K562 (cell line): ENCODE data around the gene RBAK. TPM values are rescaled to one million over a fixed set of nuclear protein-coding genes. Genes with fewer than 3 reads are reported as not detected.
A peak's percentile ranks its signal among the peaks of the same experiment; 100 is the strongest.

ENCODE experiments used
- HDAC1 ChIP-seq, 2 experiments: fragments of 450-650 bp; IDR thresholded peaks; 2 replicates each; pipeline ENCODE4 v1.6.1; 2016 to 2017; ENCODE audit warnings: inconsistent platforms in 1 of 2, mild to moderate bottlenecking in 1 of 2, moderate library complexity in 1 of 2
- ID3 ChIP-seq, 2 experiments: fragments of 250-450 bp in 1 of 2; fragments of 450-650 bp in 1 of 2; sonication (Bioruptor Pico) in 1 of 2; IDR thresholded peaks; 2 replicates each; pipeline versions ENCODE4 v1.6.1 to v1.8.0; 2016 to 2021; ENCODE audit warnings: mild to moderate bottlenecking in 2 of 2, moderate library complexity in 2 of 2, missing compliant biosample characterization in 1 of 2, missing genetic modification characterization in 1 of 2
- MITF ChIP-seq: IDR thresholded peaks from 2 replicates; pipeline ENCODE4 v1.6.1; 2014; ENCODE audit warnings: antibody characterized with exemption
- NKRF ChIP-seq: fragments of 450-650 bp; IDR thresholded peaks from 2 replicates; pipeline ENCODE4 v1.6.1; 2016; ENCODE audit warnings: borderline replicate concordance
- RBM22 ChIP-seq: fragments of 200-400 bp; formaldehyde crosslinking; IDR thresholded peaks from 2 replicates; pipeline ENCODE4 v1.6.1; 2018; ENCODE audit warnings: low read length, low read depth; ENCODE audit not compliant: poor library complexity, severe bottlenecking
- SFPQ ChIP-seq: fragments of 200-400 bp; formaldehyde crosslinking; IDR thresholded peaks from 2 replicates; pipeline ENCODE4 v1.6.1; 2017; ENCODE audit warnings: mild to moderate bottlenecking, low read depth, low read length, moderate library complexity
- TEAD2 ChIP-seq: fragments of 450-650 bp; IDR thresholded peaks from 2 replicates; pipeline ENCODE4 v1.6.1; 2016; ENCODE audit warnings: missing genetic modification characterization, control low read depth, missing compliant biosample characterization
- WHSC1 ChIP-seq: IDR thresholded peaks from one replicate; pipeline ENCODE4 v1.6.1; 2012; ENCODE audit warnings: low read length, control low read depth, inconsistent platforms
- ZBTB1 ChIP-seq: sonication (generic); formaldehyde crosslinking; IDR thresholded peaks from 2 replicates; pipeline ENCODE4 v1.8.1; 2023; ENCODE audit warnings: missing genetic modification reagents, low read depth, mild to moderate bottlenecking, borderline replicate concordance
- ZBTB8A ChIP-seq: fragments of 450-650 bp; IDR thresholded peaks from 2 replicates; pipeline ENCODE4 v1.6.1; 2018; ENCODE audit warnings: mild to moderate bottlenecking, moderate library complexity; ENCODE audit not compliant: partially characterized antibody
- ZNF384 ChIP-seq: IDR thresholded peaks from 2 replicates; pipeline ENCODE4 v1.6.1; 2012; ENCODE audit warnings: low read depth, low read length, improper control_type of control experiment
- polyA plus RNA-seq, 8 experiments: library from polyadenylated mRNA; depleted of rRNA in 4 of 8; stranded (reverse) in 5 of 8; unstranded in 3 of 8; fragments of >200 nt; fragmentation: Nextera tagmentation in 2 of 8; fragmentation: Illumina TruSeq in 1 of 8; extraction: Ambion mirVana in 2 of 8; extraction: Trizol in 1 of 8; gene quantifications; 2 replicates each; pipeline versions ENCODE4 v1.2.1 to v1.2.3, GENCODE V29; 2011 to 2014; ENCODE audit warnings: inconsistent platforms in 1 of 8, missing spikeins in 1 of 8
- total RNA-seq, 7 experiments: library from RNA; depleted of rRNA in 6 of 7; stranded (reverse); fragments of >200 nt in 6 of 7; fragmentation: Illumina TruSeq in 2 of 7; extraction: Trizol in 2 of 7; gene quantifications; 2 replicates each; pipeline versions ENCODE4 v1.2.1 to v1.2.3, GENCODE V29; 2011 to 2021; ENCODE audit warnings: low replicate concordance in 1 of 7
- TF ChIP-seq, protein P1 (sequence below), 2 experiments: fragments of 450-650 bp in 1 of 2; IDR thresholded peaks; 2 replicates each; pipeline ENCODE4 v1.6.1; 2011 to 2017; ENCODE audit warnings: low read depth in 2 of 2, antibody characterized with exemption in 1 of 2, borderline replicate concordance in 1 of 2, low read length in 1 of 2, mild to moderate bottlenecking in 1 of 2, mixed read lengths in 1 of 2; ENCODE audit not compliant: control insufficient read depth in 1 of 2
- TF ChIP-seq, protein P2 (sequence below): sonication (generic); formaldehyde crosslinking; IDR thresholded peaks from 2 replicates; pipeline ENCODE4 v1.8.0; 2023; ENCODE audit warnings: mild to moderate bottlenecking, missing genetic modification reagents
- TF ChIP-seq, protein P3 (sequence below): fragments of 450-650 bp; IDR thresholded peaks from 2 replicates; pipeline ENCODE4 v1.6.1; 2016; ENCODE audit warnings: antibody characterized with exemption

The RBAK gene
- total and polyA plus RNA-seq, 9 of the 15 experiments (the other 6 are each of a cell fraction or from before 2014, with no cell fraction given) = 2.7 to 13.2 (median 10.1) TPM

- TF ChIP-seq TEAD2 (tag) (no peak), SFPQ (no peak), NKRF (no peak), RBM22 (no peak), ZNF384 (no peak), ZBTB8A (no peak), WHSC1 (no peak), ZBTB1 (CRISPR knock-in tag) (no peak), MITF (no peak), ID3 (CRISPR knock-in tag; IDR thresholded peaks at IDR 0.05) (no peak), ID3 (tag; IDR thresholded peaks at IDR 0.05) (peak; percentile 83), HDAC1 (IDR thresholded peaks at IDR 0.05) (peak in 1 of 2 experiments; percentile 69; a peak in 1 of 4 replicates)
- TF ChIP-seq, protein P1, sequence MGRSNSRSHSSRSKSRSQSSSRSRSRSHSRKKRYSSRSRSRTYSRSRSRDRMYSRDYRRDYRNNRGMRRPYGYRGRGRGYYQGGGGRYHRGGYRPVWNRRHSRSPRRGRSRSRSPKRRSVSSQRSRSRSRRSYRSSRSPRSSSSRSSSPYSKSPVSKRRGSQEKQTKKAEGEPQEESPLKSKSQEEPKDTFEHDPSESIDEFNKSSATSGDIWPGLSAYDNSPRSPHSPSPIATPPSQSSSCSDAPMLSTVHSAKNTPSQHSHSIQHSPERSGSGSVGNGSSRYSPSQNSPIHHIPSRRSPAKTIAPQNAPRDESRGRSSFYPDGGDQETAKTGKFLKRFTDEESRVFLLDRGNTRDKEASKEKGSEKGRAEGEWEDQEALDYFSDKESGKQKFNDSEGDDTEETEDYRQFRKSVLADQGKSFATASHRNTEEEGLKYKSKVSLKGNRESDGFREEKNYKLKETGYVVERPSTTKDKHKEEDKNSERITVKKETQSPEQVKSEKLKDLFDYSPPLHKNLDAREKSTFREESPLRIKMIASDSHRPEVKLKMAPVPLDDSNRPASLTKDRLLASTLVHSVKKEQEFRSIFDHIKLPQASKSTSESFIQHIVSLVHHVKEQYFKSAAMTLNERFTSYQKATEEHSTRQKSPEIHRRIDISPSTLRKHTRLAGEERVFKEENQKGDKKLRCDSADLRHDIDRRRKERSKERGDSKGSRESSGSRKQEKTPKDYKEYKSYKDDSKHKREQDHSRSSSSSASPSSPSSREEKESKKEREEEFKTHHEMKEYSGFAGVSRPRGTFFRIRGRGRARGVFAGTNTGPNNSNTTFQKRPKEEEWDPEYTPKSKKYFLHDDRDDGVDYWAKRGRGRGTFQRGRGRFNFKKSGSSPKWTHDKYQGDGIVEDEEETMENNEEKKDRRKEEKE (IDR thresholded peaks at IDR 0.05; ENCODE audit: borderline replicate concordance in 1 of 2, control insufficient read depth in 1 of 2, low read depth in 2 of 2, low read length in 1 of 2) = no peak
- TF ChIP-seq, protein P2, sequence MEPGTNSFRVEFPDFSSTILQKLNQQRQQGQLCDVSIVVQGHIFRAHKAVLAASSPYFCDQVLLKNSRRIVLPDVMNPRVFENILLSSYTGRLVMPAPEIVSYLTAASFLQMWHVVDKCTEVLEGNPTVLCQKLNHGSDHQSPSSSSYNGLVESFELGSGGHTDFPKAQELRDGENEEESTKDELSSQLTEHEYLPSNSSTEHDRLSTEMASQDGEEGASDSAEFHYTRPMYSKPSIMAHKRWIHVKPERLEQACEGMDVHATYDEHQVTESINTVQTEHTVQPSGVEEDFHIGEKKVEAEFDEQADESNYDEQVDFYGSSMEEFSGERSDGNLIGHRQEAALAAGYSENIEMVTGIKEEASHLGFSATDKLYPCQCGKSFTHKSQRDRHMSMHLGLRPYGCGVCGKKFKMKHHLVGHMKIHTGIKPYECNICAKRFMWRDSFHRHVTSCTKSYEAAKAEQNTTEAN (CRISPR knock-in tag) = no peak
- TF ChIP-seq, protein P3, sequence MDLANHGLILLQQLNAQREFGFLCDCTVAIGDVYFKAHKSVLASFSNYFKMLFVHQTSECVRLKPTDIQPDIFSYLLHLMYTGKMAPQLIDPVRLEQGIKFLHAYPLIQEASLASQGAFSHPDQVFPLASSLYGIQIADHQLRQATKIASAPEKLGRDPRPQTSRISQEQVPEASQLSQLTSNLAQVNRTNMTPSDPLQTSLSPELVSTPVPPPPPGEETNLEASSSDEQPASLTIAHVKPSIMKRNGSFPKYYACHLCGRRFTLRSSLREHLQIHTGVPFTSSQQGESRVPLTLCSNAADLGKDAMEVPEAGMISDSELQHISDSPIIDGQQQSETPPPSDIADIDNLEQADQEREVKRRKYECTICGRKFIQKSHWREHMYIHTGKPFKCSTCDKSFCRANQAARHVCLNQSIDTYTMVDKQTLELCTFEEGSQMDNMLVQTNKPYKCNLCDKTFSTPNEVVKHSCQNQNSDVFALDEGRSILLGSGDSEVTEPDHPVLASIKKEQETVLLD = peak; percentile 59; the same call in 1 of the 2 replicates
Measured at GRCh38 chr7:5083311-5083711, 37.7 kb downstream of the RBAK start (continued).
